ENCODE data around the gene FAF1.

The FAF1 gene

DNA sequence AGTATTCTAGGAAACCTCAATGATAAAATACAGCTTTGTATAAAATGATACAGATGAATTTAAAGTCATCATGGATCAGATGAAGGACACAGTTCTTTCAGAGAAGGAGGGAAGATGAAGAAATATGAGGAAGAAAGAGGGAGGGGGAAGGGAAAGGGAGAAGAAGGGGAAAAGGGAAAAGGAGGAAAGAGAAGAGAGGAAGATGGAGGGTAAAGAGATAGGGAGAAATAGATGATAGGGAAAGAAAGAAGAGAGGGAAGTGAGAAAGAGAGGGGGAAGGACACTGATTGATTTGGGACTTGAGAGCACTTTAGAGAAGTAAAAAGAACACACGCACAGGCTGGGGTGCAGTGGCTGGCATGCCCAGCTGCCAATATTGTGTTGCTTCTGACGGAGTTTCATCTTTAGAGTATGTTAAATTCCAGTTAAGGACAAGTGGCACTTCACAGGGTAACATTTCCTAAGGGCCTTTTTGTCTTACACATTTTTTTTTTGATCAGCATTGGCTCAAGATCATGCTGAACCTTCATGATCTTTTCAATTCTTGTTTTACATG is 300.9 kb downstream of the FAF1 start:
- CTCF ChIA-PET: interaction anchor here (0.6 kb wide), 1 partner anchor 638 kb away, joined by 3 read pairs; no protein-coding TSS in a partner anchor
- no peak overlapping the region for H3K4me3 ChIP-seq (ENCODE audit: low read depth, low read length)
- no peak for TF ChIP-seq KLF7 (tag by site-specific recombination; IDR thresholded peaks at IDR 0.05; ENCODE audit: borderline replicate concordance)
- TF ChIP-seq, protein P1, sequence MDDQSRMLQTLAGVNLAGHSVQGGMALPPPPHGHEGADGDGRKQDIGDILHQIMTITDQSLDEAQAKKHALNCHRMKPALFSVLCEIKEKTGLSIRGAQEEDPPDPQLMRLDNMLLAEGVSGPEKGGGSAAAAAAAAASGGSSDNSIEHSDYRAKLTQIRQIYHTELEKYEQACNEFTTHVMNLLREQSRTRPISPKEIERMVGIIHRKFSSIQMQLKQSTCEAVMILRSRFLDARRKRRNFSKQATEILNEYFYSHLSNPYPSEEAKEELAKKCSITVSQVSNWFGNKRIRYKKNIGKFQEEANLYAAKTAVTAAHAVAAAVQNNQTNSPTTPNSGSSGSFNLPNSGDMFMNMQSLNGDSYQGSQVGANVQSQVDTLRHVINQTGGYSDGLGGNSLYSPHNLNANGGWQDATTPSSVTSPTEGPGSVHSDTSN (CRISPR knock-in tag; IDR thresholded peaks at IDR 0.05): no peak
- peak; percentile 62 for TF ChIP-seq ZNF366 (tag by site-specific recombination; conservative IDR thresholded peaks at IDR 0.05)
- TF ChIP-seq ZNF423 (tag by site-specific recombination; IDR thresholded peaks at IDR 0.05): no peak
- no peak for TF ChIP-seq ZNF549 (tag by site-specific recombination; IDR thresholded peaks at IDR 0.05)
- peak; percentile 84 for TF ChIP-seq PRDM1 (tag by site-specific recombination; IDR thresholded peaks at IDR 0.05)
- TF ChIP-seq KLF8 (tag by site-specific recombination; IDR thresholded peaks at IDR 0.05): no peak
- no peak for TF ChIP-seq GFI1B (tag by site-specific recombination; IDR thresholded peaks at IDR 0.05)

GRCh38 chr1:50658459-50659076 is 301.5 kb downstream of the FAF1 start:
- H3K36me3 ChIP-seq (ENCODE audit: control insufficient read depth in 2 of 2, insufficient read depth in 1 of 2, low read length in 2 of 2): no peaks in the 10 kb centered on the region; a peak in 1 of 3 replicates
- H3K9me3 ChIP-seq (ENCODE audit: control insufficient read depth, insufficient read depth, low read depth, low read length): no peaks in the 10 kb centered on the region
- CTCF ChIA-PET: no interaction called here
- POLR2A ChIA-PET: no interaction called here
- no peak overlapping the region for H3K27ac ChIP-seq (ENCODE audit: extremely low read depth, low read depth, low read length)
- H3K4me1 ChIP-seq (ENCODE audit: control insufficient read depth, insufficient read depth, low read length): no peaks in the 10 kb centered on the region
- H3K4me3 ChIP-seq (ENCODE audit: low read depth, low read length): no peak overlapping the region
- TF ChIP-seq ZSCAN5A (tag by site-specific recombination; IDR thresholded peaks at IDR 0.05) (no peak), ZFP69B (tag by site-specific recombination; IDR thresholded peaks at IDR 0.05) (no peak), ZNF558 (tag by site-specific recombination; IDR thresholded peaks at IDR 0.05) (no peak), HOXC10 (CRISPR knock-in tag; IDR thresholded peaks at IDR 0.05) (no peak), TRIM28 (IDR thresholded peaks at IDR 0.05; ENCODE audit: borderline replicate concordance, low read length) (no peak), GLIS2 (tag by site-specific recombination; IDR thresholded peaks at IDR 0.05) (no peak), ZNF596 (tag by site-specific recombination; IDR thresholded peaks at IDR 0.05) (no peak), ZNF548 (tag by site-specific recombination; IDR thresholded peaks at IDR 0.05) (no peak)

More for the DNA sequence above, 300.9 kb downstream of the FAF1 start:
- Histone ChIP-seq H3K4me1 (ENCODE audit: control insufficient read depth, insufficient read depth, low read length) (no peaks in the 10 kb centered on the region), H3K36me3 (ENCODE audit: control insufficient read depth in 2 of 2, insufficient read depth in 1 of 2, low read length in 2 of 2) (no peaks in the 10 kb centered on the region; a peak in 1 of 3 replicates), H3K9me3 (ENCODE audit: control insufficient read depth, insufficient read depth, low read depth, low read length) (no peaks in the 10 kb centered on the region), H3K27ac (ENCODE audit: extremely low read depth, low read depth, low read length) (no peak overlapping the region)
- POLR2A ChIA-PET: no interaction called here

DNA sequence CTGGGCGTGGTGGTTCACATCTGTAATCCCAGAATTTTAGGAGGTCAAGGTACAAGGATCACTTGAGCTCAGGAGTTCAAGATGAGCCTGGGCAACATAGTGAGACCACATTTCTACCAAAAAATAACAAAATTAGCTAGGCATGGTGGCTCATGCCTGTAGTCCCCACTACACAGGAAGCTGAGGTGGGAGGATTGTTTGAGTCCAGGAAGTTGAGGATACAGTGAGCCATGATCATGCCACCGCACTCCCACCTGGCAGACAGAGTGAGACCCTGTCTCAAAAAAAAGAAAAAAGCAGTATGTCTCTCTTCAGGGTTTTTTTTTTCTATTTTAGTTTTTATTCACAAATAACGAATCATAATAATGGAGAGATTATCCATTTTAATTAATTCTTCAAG is 303.1 kb downstream of the FAF1 start:
- ChIA-PET POLR2A (no interaction called here), CTCF (interaction anchor here (0.7 kb wide), 1 partner anchor 122 kb away, joined by 3 read pairs; no protein-coding TSS in a partner anchor)
- Histone ChIP-seq H3K36me3 (ENCODE audit: control insufficient read depth in 2 of 2, insufficient read depth in 1 of 2, low read length in 2 of 2) (no peaks in the 10 kb centered on the region), H3K27ac (ENCODE audit: extremely low read depth, low read depth, low read length) (no peak overlapping the region), H3K9me3 (ENCODE audit: control insufficient read depth, insufficient read depth, low read depth, low read length) (no peaks in the 10 kb centered on the region), H3K4me1 (ENCODE audit: control insufficient read depth, insufficient read depth, low read length) (no peaks in the 10 kb centered on the region), H3K4me3 (ENCODE audit: low read depth, low read length) (no peak overlapping the region)
- no peak for TF ChIP-seq ZBTB1 (tag by site-specific recombination; IDR thresholded peaks at IDR 0.05)
- no peak for TF ChIP-seq ZNF747 (tag by site-specific recombination; IDR thresholded peaks at IDR 0.05)
- TF ChIP-seq ZNF560 (tag by site-specific recombination; IDR thresholded peaks at IDR 0.05; ENCODE audit: borderline replicate concordance): no peak
- no peak for TF ChIP-seq ZNF23 (tag by site-specific recombination; IDR thresholded peaks at IDR 0.05; ENCODE audit: borderline replicate concordance)
- TF ChIP-seq FEZF1 (tag by site-specific recombination; IDR thresholded peaks at IDR 0.05): no peak
- no peak for TF ChIP-seq HOXA7 (CRISPR knock-in tag; IDR thresholded peaks at IDR 0.05; ENCODE audit: borderline replicate concordance)
- TF ChIP-seq ZNF626 (tag by site-specific recombination; IDR thresholded peaks at IDR 0.05): no peak
- TF ChIP-seq ZNF561 (tag by site-specific recombination; IDR thresholded peaks at IDR 0.05; ENCODE audit: borderline replicate concordance): no peak
- no peak for TF ChIP-seq ZNF510 (tag by site-specific recombination; IDR thresholded peaks at IDR 0.05; ENCODE audit: insufficient replicate concordance)
- TF ChIP-seq ZNF202 (tag by site-specific recombination; IDR thresholded peaks at IDR 0.05; ENCODE audit: borderline replicate concordance): no peak

Measured in HEK293 (cell line).